Stimulated activated CD4-positive, alpha-beta T cell treated with anti-CD3 and anti-CD28 coated beads, Interleukin-12 subunit alpha, Interleukin-12 subunit beta, amount 100 ng/mL, for 48 hours (primary cell): ENCODE data around the gene TSHR.
"Not testable (repeated sequence)": the region's sequence is repeated elsewhere in the genome, so short reads cannot be mapped to it uniquely, and the experiment has no call there.

Source experiments
- DNase-seq, 3 donors: peaks; one replicate each; pipeline ENCODE4 v3.0.0-alpha.2; 2020; ENCODE audit warnings: low read depth in 2 of 3, low spot score in 1 of 3

Gene TSHR

GRCh38 chr14:80988735-80989429, 33.5 kb downstream of the TSHR start:
- no peak for DNase-seq

- no peak for DNase-seq
Measured at GRCh38 chr14:80992580-80992979, 37.2 kb downstream of the TSHR start.

- DNase-seq = peak in 1 of 3 donors; percentile 35
Measured at GRCh38 chr14:80996049-80996901, 40.9 kb downstream of the TSHR start.

DNA sequence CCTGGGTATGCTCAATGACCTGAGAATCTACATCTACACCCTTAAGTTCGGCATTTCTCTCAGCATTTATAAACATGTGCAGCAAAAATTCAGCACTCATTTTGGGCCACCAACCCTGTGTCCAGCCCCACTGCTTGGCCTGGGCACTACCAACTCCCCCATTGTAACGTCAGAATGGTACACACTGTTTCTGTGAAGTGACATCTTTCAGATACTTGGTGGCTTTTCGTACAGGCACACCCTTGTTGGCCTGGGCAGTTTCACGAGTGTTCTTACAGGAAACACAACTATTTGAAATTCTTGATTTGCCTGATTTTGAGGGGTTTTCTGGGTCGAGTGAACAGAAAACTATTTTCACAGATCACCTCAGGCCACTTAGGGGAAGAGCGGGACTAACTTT, 46.0 kb downstream of the TSHR start:
- DNase-seq = no peak

DNA sequence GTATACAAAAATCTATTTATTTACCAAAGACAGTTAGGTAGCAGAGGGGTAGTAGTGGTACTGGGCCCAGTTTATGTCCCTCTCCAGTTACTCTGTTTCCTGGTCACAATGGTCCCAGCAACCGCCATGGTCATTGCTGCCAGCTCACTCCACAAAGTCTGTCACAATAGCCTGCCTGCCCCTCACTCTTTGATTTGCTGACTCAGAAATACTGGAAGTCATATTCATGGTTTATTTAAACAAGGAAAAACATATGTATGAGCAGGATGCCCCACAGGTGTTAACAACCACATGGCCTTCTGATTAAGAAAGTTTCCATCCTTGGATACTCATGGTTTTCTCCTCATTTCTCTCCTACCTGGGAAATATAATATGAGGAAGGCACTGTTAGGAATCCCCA, 49.2 kb downstream of the TSHR start:
- DNase-seq = no peak

DNA sequence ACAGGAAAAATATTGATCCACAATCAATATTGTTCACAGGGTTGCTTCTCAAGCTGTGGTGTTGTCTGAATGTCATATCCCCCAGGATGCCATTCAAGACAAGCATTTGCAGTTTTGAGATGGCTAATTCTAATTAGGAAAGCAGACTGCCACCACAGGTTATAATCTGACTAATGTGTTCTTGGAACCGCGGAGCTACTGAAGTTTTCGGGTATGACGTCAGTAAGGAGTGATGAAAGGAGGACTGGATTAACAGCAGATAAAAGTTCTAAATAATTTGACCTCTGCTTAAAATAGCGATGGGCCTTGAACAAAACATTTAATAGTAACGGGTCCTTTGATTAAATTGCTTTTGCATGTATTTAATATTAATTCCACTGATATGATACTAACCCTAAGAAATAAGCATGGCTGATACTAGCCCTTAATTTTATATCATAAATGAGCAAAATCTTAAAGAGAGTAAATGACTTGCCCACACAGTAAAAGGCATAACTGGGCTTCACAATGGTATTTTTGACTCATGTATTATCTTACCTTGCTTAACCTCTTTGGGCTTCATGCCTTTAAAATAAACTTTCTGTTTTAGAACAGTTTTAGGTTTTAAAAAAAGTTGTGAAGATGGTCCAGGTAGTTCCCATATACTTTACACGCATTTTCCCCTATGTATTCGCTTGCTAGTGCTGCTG, 50.3 kb downstream of the TSHR start:
- DNase-seq = no peak

- no peak for DNase-seq
Measured at GRCh38 chr14:81006266-81006665, 50.8 kb downstream of the TSHR start.

- DNase-seq = no peak
Measured at GRCh38 chr14:81007131-81007530, 51.7 kb downstream of the TSHR start.

GRCh38 chr14:81009346-81009745, 53.9 kb downstream of the TSHR start:
- DNase-seq = no peak

DNA sequence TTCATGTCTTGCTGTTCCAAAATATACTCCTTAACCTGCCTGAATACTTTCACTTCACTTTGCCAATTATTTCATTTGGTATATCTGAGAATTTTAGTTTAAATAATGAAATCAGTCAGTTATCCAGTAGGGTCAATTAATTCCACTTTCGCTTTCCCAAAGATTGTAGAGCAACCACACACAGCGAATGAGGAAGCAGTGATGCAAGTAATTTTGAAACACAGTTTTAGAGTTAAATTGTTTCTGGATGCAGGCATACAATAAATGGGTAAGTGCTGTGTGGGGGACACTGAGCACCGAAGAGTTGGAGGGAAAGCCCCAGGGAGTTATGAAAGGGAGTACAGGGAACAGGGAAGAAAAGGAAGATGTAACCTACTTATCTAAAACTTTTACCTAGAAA, 62.8 kb downstream of the TSHR start:
- no peak for DNase-seq

DNA sequence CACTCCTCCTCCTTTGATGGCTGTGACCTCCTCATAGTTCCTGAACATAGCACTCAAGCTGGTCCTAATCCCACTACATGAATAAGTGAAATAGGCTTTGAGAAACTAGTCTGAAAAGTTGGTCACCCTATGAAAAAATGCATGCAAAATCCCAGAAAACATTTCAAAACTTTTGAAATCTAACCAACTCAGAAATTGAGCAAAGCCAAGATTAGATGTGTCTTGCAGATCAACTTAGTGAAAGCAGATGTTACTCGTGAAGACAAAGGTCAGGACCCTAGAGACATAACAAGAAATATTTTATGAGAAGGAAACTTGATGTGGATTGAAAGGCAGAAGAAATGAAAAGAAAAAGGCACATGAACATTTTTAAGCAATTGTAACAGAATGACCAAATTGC, 63.3 kb downstream of the TSHR start:
- no peak for DNase-seq

DNA sequence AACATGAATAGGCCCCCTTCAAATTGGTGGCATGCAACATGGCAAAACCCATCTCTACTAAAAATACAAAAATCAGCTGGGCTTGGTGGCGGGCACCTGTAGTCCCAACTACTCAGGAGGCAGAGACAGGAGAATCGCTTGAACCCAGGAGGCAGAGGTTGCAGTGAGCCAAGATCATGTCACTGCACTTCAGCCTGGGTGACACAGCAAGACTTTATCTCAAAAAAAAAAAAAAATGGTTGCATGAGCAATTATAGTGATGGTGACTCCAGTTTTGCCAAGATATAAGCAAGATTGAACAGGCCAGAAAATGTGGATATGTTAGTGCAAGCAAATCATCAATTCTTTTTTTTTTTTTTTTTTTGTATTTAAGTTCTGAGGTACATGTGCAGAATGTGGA, 63.7 kb downstream of the TSHR start:
- DNase-seq = not testable (repeated sequence)

DNA sequence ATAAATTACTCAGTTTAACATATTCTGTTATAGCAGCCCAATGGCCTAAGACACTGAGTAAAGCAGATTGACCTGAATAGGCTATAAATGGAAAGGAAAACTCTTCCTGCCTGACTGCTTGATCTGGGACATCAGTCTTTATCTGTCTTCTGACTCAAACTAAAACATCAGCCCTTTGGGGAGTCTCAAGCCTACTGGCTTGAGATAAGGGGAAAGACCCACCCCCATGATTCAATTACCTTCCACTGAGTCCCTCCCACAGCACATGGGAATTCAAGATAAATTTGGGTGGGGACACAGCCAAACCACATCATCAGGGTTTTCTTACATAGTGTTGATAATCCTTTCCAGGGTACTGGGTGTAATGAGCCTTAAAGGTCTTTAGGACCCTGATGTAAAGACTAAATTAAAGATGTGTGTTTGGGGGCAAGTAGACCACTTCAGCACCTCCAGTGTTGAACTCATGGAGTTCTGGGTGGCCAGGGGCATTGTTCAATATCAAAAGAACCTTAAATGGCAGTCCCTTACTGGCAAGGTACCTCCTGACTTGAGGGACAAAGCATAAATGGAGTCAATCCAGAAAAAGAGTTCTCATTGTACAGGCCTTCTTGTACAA, 67.8 kb downstream of the TSHR start:
- no peak for DNase-seq

GRCh38 chr14:81028461-81028860, 73.0 kb downstream of the TSHR start:
- DNase-seq = no peak

DNA sequence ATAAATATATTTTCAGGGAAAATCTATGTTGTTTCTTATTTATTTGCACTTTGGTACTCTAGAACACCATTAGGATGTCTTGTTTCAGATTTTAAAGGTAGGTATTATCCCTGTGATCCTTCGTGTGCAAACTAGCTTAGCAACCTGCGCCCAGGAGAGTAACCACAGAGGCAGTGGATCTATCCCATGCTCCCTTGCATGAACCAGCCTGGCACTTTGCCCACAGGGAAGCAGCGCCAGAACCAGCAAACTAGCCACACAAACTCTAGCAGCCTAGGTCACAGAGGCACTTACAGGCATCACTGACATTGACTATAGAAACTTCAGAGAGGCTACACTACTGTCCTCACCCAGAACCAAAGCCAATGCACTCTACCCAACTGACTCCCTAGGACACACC, 76.1 kb downstream of the TSHR start:
- DNase-seq = no peak

GRCh38 chr14:81033698-81034240, 78.3 kb downstream of the TSHR start:
- DNase-seq = no peak

- no peak for DNase-seq
Measured at GRCh38 chr14:81042438-81042837, 87.0 kb downstream of the TSHR start.

- no peak for DNase-seq
Measured at GRCh38 chr14:81051547-81051946, 96.1 kb downstream of the TSHR start.

GRCh38 chr14:81054057-81054456, 98.6 kb downstream of the TSHR start:
- DNase-seq = not testable (repeated sequence)

- no peak for DNase-seq
Measured at GRCh38 chr14:81055971-81056370, 100.5 kb downstream of the TSHR start.

DNA sequence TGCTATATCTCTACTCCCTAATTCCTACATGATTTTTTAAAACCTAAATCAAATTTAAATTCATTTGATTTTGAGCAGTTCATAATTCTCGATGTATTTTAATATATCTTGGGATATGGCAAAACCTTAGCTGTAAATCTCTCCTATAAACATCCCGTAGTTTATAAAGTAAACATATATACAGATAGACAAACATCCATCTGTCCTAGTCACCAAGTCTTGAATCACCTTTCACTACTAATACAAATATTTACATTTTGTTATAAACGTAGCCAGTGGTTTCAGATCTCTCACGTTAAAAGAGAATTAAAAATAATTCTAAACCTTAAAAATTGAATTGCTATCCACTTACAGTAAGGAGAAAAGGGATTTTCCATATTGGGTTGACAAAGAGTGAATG, 107.0 kb downstream of the TSHR start:
- DNase-seq = no peak
